Stomach smooth muscle (tissue), 2 donors: ENCODE data around the gene TMC4.
A peak's percentile ranks its signal among the peaks of the same experiment; 100 is the strongest.
"Not testable (repeated sequence)": the region's sequence is repeated elsewhere in the genome, so short reads cannot be mapped to it uniquely, and the experiment has no call there.

Experiments
- H3K27ac ChIP-seq: one replicate; pipeline ENCODE4 v1.7.0; 2013; ENCODE audit warnings: mild to moderate bottlenecking, low read length, inconsistent platforms
- H3K27me3 ChIP-seq, 2 donors: one replicate each; pipeline ENCODE4 v1.7.0; 2013; ENCODE audit warnings: low read length in 2 of 2; ENCODE audit not compliant: insufficient read depth in 2 of 2, control insufficient read depth in 1 of 2
- H3K36me3 ChIP-seq, 2 donors: one replicate each; pipeline ENCODE4 v1.7.0; 2013; ENCODE audit warnings: low read length in 2 of 2; ENCODE audit not compliant: control insufficient read depth in 2 of 2, insufficient read depth in 2 of 2
- H3K4me1 ChIP-seq: one replicate; pipeline ENCODE4 v1.7.0; 2013; ENCODE audit warnings: low read length; ENCODE audit not compliant: control insufficient read depth, insufficient read depth
- H3K4me3 ChIP-seq, 2 donors: one replicate each; pipeline ENCODE4 v1.7.0; 2013; ENCODE audit warnings: low read length in 2 of 2
- H3K9ac ChIP-seq, 2 donors: one replicate each; pipeline ENCODE4 v1.7.0; 2013; ENCODE audit warnings: low read length in 2 of 2, mild to moderate bottlenecking in 1 of 2
- H3K9me3 ChIP-seq, 2 donors: one replicate each; pipeline ENCODE4 v1.7.0; 2013; ENCODE audit warnings: low read length in 2 of 2; ENCODE audit not compliant: control insufficient read depth in 2 of 2
- donor health status: healthy.
- donor health status: Pancreatic carcinoma.

The TMC4 gene

DNA sequence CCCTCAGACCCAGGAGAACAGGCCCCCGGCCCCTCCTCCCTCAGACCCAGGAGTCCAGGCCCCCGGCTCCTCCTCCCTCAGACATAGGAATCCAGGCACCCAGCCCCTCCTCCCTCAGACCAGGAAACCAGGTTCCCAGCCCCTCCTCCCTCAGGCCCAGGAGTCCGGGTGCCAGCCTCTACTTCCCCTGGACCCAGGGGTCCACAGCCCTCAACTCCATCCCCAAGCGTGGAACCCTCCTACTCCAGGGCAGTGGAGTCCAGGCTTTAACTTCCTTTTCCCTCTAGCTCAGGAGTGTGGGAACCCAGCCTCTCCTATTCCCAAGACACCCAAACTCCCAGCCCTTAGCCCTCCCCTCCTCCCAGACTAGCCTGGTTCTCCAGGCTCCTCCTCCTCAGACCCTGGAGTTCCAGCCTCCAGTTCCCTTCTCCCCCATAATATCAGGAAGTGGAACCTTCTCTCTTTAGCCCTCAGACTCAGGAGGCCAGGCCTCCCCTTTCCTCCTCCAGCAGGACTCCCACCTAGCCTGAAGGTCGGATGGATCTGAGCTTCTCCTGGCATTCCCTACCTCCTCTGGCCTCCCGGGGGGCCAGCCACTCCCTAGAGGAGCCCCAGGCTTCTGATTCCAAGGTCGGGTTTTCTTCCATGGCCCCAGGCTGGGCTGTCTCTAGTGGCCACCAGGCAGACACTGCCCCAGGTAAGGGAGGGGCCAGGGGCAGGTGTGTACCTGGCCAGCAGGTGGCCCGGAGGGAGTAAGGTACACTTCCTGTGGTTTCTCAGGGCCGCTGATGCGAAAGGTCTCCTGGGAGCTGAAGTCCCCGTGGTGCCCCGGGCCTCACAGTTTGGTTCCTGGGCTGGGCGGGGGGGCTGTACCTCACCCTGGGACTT, at the start of gene TMC4:
Gene TMC4 (minus strand): TSS at position 690 of the 888 bp plus-strand sequence. CDS start 43 bp downstream, at position 647.
- Histone ChIP-seq H3K9ac (no peak within 1 kb of the TSS), H3K27ac (no peak within 1 kb of the TSS), H3K27me3 (peaks cover 8 to 11% of the 10 kb centered on the region in 2 donors), H3K4me1 (peaks cover 3% of the 10 kb centered on the region), H3K4me3 (peak within 1 kb of the TSS in 1 of 2 donors; percentile 52), H3K36me3 (peaks cover 0 to 2% of the 10 kb centered on the region in 2 donors), H3K9me3 (no peaks in the 10 kb centered on the region)

DNA sequence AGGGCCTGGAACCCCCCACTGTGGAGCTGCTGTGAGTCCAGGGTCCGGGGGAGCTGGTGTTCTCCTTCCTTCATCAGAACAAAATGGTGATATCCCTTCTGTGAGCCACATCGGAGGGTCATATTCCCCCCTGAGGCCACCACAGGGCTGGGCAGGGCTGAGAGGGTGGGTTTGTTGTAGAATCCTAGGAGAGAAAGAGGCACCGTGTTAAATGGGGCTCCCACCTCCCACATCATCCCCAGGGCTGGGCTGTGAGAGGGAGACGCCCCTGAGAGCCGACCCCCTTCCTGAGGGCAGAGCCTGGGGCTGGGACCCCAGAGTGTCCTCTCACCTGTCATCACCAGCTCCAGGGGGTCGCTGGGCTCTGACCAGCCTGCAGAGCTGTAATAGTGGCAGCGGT, 49.0 kb upstream of the TMC4 start:
- H3K27me3 ChIP-seq, H3K9me3 ChIP-seq, H3K4me1 ChIP-seq, H3K36me3 ChIP-seq, H3K27ac ChIP-seq, H3K4me3 ChIP-seq, H3K9ac ChIP-seq: not testable (repeated sequence)

DNA sequence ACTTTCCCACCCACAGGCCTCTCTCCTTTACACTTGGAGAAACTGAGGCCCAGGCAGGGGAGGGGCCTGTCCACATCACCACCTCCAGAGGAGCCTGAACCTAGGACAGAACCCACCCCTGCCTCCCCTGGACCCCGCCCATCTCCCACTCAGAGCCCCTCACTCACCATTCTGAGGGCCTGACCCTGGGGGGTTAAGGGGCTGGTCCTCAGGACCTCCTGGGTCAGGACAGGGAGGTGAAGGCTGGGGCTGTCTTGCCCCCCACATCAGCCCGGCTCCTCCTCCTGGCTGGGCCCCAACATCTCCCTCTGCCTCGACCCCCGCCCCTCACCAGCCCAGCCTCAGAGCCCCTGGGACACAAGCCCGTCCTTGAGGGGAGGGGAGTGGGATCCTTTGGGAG, 46.7 kb upstream of the TMC4 start:
- not testable (repeated sequence) for H3K36me3 ChIP-seq, H3K9ac ChIP-seq

GRCh38 chr19:54218960-54219661, 46.2 kb upstream of the TMC4 start:
- no peak overlapping the region for H3K27ac ChIP-seq
- H3K9ac ChIP-seq, result no peak overlapping the region
- H3K4me1 ChIP-seq, result no peaks in the 10 kb centered on the region
- no peak overlapping the region for H3K4me3 ChIP-seq
- no peaks in the 10 kb centered on the region for H3K36me3 ChIP-seq
- peaks cover 0 to 6% of the 10 kb centered on the region in 2 donors for H3K27me3 ChIP-seq
- H3K9me3 ChIP-seq, result no peaks in the 10 kb centered on the region

More for the DNA sequence above, 46.7 kb upstream of the TMC4 start:
- not testable (repeated sequence) for H3K4me1 ChIP-seq, H3K27ac ChIP-seq, H3K27me3 ChIP-seq, H3K9me3 ChIP-seq, H3K4me3 ChIP-seq

DNA sequence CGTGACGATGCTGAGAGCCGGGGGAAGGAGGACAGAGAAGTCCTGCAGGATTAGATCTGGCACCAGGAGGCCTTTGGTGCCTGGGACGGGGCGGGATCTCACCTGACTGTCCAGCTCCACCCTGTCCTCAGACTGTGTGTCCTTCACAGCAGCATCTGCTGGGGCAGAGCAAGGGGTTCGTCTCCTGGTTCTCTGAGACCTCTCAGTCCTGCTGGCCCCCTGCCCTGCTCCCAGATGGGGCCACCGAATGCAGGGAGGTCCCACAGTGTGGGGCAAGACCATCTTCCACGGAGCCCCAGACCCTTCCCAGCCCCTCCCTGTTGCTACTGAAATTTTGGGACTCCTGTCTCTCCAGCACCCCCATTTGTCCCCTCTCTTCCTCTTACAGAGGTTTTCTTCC, 45.3 kb upstream of the TMC4 start:
- H3K36me3 ChIP-seq, result no peaks in the 10 kb centered on the region
- H3K27me3 ChIP-seq, result peaks cover 0 to 2% of the 10 kb centered on the region in 2 donors
- no peaks in the 10 kb centered on the region for H3K4me1 ChIP-seq
- H3K4me3 ChIP-seq, result no peak overlapping the region
- no peaks in the 10 kb centered on the region for H3K9me3 ChIP-seq
- no peak overlapping the region for H3K9ac ChIP-seq
- no peak overlapping the region for H3K27ac ChIP-seq

GRCh38 chr19:54217517-54218247, 44.7 kb upstream of the TMC4 start:
- H3K9me3 ChIP-seq, H3K4me3 ChIP-seq, H3K9ac ChIP-seq, H3K4me1 ChIP-seq, H3K36me3 ChIP-seq, H3K27me3 ChIP-seq, H3K27ac ChIP-seq: not testable (repeated sequence)

DNA sequence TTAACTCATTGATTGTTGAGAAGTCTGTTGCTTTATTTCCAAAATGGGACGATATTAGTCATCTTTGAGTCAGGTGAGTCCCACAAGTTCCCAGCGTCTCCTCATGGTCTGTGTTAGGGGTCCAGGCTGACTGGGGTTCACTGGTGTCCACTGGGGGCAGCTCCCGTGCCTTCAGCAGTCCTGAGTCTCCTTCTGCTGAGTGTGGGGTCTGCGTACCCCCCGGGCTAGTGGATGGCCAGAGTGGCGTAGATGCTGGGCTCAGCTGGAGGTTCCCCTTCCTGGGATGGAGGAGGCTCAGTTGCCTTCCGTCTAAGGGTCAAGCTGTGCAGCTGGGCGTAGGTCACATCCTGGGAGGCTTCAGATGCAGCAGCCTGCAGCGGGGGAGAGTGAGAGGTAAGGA, 43.9 kb upstream of the TMC4 start:
- H3K27ac ChIP-seq, result no peak overlapping the region
- H3K27me3 ChIP-seq, result no peaks in the 10 kb centered on the region
- no peak overlapping the region for H3K4me3 ChIP-seq
- no peaks in the 10 kb centered on the region for H3K4me1 ChIP-seq
- H3K9ac ChIP-seq, result no peak overlapping the region
- H3K9me3 ChIP-seq, result no peaks in the 10 kb centered on the region
- H3K36me3 ChIP-seq, result no peaks in the 10 kb centered on the region

DNA sequence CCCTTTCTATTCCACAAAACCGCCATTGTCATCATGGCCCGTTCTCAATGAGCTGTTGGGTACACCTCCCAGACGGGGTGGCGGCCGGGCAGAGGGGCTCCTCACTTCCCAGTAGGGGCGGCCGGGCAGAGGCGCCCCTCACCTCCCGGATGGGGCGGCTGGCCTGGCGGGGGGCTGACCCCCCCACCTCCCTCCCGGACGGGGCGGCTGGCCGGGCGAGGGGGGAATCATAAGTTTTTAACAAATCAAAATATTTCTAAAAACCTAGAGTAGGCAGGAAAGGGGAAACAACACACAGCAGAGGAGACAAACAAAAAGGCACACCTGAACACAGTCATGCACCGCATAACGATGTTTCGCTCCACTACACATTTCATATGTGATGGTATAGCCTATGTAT, 41.8 kb upstream of the TMC4 start:
- H3K36me3 ChIP-seq, H3K27ac ChIP-seq, H3K4me3 ChIP-seq, H3K27me3 ChIP-seq, H3K9ac ChIP-seq, H3K9me3 ChIP-seq, H3K4me1 ChIP-seq: not testable (repeated sequence)

- not testable (repeated sequence) for H3K27me3 ChIP-seq, H3K9ac ChIP-seq, H3K36me3 ChIP-seq, H3K27ac ChIP-seq, H3K4me3 ChIP-seq, H3K9me3 ChIP-seq
- peaks cover 12% of the 10 kb centered on the region for H3K4me1 ChIP-seq
These were observed 41.3 kb upstream of the TMC4 start for GRCh38 chr19:54214217-54214616.

GRCh38 chr19:54211235-54211634, 38.3 kb upstream of the TMC4 start:
- Histone ChIP-seq H3K36me3 (peaks cover 18 to 20% of the 10 kb centered on the region in 2 donors), H3K4me3 (no peak overlapping the region), H3K4me1 (peaks cover 30% of the 10 kb centered on the region), H3K9me3 (no peaks in the 10 kb centered on the region), H3K9ac (no peak overlapping the region), H3K27me3 (no peaks in the 10 kb centered on the region), H3K27ac (no peak overlapping the region)
